Measurements from ENCODE around the gene RBMS1.

Gene RBMS1

DNA sequence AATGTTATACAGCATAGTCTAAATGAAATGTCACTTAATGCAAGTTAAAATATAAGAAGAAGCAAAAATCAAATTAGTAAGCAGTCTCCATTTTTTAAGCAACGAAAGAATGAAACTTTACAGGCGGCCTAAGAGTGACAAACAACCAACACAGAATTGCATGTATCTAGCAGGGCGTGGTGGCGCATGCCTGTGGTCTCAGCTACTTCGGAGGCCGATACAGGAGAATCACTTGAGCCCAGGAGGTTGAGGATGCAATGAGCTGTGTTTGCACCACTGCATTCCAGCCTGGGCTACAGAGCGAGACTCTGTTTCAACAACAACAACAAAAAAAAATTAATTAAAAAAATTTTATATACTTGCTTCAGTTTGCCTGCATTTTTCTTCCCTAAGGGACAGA lies 16.6 kb downstream of the RBMS1 start:
- DNase-seq = no peak
- intact Hi-C loops (cut with DNase I; ENCODE audit: low total_unique reads) = no loop called here
- Histone ChIP-seq H3K9me3 (no peaks in the 10 kb centered on the region), H3K4me1 (peaks cover 0 to 44% (median 17%) of the 10 kb centered on the region in 4 donors), H3K27ac (no peak overlapping the region), H3K27me3 (no peaks in the 10 kb centered on the region), H3K36me3 (no peaks in the 10 kb centered on the region), H3K4me3 (no peak overlapping the region)
- TF ChIP-seq, protein P1, sequence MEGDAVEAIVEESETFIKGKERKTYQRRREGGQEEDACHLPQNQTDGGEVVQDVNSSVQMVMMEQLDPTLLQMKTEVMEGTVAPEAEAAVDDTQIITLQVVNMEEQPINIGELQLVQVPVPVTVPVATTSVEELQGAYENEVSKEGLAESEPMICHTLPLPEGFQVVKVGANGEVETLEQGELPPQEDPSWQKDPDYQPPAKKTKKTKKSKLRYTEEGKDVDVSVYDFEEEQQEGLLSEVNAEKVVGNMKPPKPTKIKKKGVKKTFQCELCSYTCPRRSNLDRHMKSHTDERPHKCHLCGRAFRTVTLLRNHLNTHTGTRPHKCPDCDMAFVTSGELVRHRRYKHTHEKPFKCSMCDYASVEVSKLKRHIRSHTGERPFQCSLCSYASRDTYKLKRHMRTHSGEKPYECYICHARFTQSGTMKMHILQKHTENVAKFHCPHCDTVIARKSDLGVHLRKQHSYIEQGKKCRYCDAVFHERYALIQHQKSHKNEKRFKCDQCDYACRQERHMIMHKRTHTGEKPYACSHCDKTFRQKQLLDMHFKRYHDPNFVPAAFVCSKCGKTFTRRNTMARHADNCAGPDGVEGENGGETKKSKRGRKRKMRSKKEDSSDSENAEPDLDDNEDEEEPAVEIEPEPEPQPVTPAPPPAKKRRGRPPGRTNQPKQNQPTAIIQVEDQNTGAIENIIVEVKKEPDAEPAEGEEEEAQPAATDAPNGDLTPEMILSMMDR (IDR thresholded peaks at IDR 0.05) = no peak

DNA sequence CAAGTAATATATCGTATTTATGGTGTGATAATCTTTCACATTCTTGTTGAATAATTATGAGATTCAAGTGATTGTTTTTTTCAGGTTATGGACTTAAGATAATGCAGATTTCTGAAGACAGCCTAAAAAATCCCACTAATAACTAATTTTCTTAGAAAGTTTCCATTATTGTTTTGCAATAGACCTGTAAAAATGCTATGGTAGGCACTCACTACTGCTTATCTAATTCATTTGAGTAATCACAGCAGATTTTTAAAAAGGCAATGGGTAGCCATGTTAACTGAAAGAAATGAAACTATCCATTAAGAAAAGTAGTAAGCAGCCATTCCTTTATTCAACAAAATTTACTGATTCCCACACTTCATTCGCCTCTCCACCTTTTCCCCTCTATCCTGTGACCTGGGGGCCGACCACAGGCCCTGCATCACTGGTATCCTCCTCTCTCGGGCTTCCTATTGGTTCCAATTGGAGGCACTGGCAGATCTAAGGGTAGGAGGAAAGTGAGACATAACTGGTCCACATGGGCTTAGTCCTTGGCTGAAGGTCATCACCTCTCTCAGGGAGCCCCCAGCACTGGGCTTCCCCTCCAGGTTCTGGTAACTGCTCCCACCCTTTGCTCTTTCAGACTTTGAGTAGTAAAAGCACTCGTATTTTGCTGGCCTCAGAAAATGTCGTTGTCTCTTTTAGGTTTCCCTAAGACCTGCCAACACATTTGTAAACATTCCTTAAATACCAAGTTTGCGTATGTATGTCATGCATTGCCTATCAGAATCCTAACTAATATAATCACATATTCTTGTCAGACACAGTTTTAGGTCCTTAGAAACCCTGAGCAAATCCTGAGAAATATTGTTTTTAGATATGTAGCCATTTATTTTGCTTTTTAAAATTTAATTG lies 18.5 kb downstream of the RBMS1 start:
- TF ChIP-seq, protein P1 (IDR thresholded peaks at IDR 0.05) = no peak
- intact Hi-C loops (cut with DNase I; ENCODE audit: low total_unique reads) = no loop called here
- peaks cover 0 to 63% (median 21%) of the 10 kb centered on the region in 4 donors for H3K4me1 ChIP-seq
- DNase-seq = no peak
- no peaks in the 10 kb centered on the region for H3K36me3 ChIP-seq
- H3K9me3 ChIP-seq = no peaks in the 10 kb centered on the region
- no peak overlapping the region for H3K4me3 ChIP-seq
- H3K27me3 ChIP-seq = no peaks in the 10 kb centered on the region
- no peak overlapping the region for H3K27ac ChIP-seq

DNA sequence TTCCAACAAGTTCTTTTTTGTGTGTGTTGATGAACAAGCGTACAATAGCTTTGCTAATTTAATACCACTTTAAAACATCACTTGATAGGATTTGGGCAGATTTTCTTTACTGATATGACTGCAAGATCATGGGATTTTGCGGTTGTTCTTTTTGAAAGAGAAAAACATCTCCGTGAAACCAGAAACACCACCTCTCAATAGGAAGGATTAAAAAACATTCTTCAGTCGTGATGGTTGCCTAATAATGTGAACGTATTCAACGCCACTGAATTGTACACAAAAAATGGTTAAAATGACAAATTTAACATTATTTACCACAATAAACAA lies 19.3 kb downstream of the RBMS1 start:
- Histone ChIP-seq H3K36me3 (no peaks in the 10 kb centered on the region), H3K27me3 (no peaks in the 10 kb centered on the region), H3K9me3 (no peaks in the 10 kb centered on the region), H3K4me3 (no peak overlapping the region), H3K4me1 (peaks cover 0 to 67% (median 23%) of the 10 kb centered on the region in 4 donors), H3K27ac (no peak overlapping the region)
- intact Hi-C loops (cut with DNase I; ENCODE audit: low total_unique reads) = no loop called here
- no peak for DNase-seq
- TF ChIP-seq, protein P1 (IDR thresholded peaks at IDR 0.05) = no peak

DNA sequence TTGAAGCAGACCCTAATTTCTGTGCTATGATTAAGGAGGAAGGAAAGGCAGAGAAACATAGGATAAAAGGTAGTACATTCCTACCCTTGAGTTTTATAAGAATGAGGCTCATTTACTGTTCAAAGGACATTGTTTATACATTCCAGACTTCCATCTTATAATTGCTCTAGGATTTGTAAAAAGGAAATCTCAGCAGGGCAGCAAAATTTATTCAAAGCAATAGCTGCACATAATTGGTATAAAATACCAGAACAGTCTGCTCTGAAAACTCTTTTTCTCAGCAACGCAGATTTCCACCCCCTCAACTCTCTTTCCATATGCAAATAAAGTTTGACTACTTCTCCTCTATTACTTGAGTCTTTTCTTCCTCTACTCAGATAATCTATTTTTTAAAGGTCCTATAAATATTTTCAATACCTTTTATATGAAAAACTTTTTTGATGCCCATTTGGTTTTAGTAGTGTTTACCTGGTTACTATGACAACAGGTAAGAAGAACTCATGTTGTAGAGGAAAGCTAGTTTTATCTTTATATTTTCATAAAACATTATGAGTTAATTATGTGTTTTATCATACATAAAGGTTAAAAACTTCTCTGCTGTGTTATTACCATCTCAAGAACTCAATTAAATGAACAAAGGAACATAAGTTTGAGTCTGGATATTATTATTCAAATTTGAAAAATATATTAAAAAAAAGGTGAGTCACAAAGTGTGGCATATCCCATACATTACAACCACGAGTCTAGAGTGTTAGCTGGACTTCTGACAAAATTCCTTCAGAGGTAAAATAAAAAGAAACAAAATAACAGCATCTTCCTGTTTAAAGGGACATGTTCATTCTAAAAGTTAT lies 19.9 kb downstream of the RBMS1 start:
- Histone ChIP-seq H3K4me1 (peaks cover 0 to 67% (median 22%) of the 10 kb centered on the region in 4 donors), H3K27me3 (no peaks in the 10 kb centered on the region), H3K9me3 (no peaks in the 10 kb centered on the region), H3K36me3 (no peaks in the 10 kb centered on the region), H3K27ac (no peak overlapping the region), H3K4me3 (no peak overlapping the region)
- intact Hi-C loops (cut with DNase I; ENCODE audit: low total_unique reads) = no loop called here
- TF ChIP-seq, protein P1 (IDR thresholded peaks at IDR 0.05) = no peak
- DNase-seq = no peak

DNA sequence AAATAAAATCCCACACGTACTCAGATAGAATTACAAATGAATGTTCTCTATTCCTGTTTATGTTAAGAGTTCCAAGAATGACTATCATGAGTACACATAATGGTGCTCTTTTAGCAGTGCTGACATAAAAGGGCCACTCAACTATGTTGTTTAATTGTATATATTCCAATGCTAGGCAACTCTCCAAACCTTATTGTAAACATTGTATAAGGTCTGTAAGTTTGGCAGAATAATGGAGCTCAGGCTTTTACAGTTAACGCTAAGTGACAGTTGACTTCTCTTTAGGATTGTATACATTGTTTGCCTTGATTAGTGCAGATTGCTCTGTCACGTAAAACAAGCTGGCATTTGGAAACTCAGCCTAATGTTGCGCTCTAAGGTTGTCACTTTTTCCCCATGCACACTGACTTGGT lies 20.8 kb downstream of the RBMS1 start:
- TF ChIP-seq, protein P1 (IDR thresholded peaks at IDR 0.05) = no peak
- H3K4me1 ChIP-seq = peaks cover 0 to 64% (median 21%) of the 10 kb centered on the region in 4 donors
- H3K27me3 ChIP-seq = no peaks in the 10 kb centered on the region
- intact Hi-C loops (cut with DNase I; ENCODE audit: low total_unique reads) = no loop called here
- no peak for DNase-seq
- no peaks in the 10 kb centered on the region for H3K9me3 ChIP-seq
- no peak overlapping the region for H3K27ac ChIP-seq
- no peak overlapping the region for H3K4me3 ChIP-seq
- no peaks in the 10 kb centered on the region for H3K36me3 ChIP-seq

All from tibial artery (tissue), 4 donors.